ENCODE results near the gene THBS4.

Gene THBS4

DNA sequence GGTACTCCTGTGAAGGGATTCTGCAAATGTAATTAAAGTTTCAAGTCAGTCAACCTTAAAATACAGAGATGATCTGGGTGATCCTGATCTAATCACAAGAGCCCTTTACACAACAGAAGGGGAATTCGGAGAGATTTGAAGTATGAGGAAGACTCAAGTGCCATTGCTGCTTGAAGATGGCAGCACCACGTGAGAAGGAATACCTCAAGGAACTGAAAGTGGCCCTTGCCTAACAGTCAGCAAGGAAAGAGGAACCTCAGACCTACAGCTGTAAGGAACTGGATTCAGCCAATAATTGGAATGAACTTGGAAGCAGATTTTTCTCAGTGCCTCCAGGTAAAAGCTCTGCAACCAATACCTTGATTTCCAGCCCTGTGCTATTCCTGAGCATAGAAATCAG is 87.4 kb downstream of the THBS4 start:
- DNase-seq = no peak

DNA sequence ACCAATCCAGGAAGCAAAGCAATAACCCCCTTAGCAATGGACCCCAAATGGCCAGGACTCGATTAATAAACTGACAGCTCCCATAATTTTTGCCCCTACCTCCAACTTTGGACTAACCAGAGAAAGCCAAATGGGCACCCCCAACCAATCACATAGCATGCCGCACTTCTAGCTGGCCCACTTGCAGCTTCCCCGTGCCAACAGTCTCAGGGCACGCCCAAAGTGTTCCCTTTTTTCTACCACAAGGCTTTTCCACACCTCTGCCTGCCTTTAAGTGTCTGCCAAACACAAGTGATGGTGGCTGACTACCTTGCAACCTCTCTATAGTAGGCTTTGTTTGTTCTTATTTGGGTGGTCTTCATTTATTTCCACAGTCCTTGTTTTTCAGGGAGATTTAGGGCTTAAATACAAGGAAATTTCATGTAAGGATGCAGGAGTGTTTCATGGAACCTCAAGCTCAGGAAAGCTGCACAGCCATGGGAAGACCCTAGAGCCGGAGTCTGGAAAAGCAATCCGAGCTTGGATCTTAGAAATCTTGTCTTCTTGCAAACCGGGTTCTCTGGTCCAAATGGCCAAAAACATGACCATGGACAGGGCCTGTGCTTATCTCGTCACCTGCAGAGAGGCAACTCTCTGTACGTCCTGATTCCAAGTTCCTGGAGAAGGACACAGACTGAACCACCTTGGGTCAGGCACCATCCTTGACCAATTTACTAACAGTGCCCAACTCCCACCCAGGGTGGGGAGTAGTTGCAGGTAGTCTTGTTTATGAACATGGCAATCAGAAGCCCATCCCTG is 89.2 kb downstream of the THBS4 start:
- no peak for DNase-seq

DNA sequence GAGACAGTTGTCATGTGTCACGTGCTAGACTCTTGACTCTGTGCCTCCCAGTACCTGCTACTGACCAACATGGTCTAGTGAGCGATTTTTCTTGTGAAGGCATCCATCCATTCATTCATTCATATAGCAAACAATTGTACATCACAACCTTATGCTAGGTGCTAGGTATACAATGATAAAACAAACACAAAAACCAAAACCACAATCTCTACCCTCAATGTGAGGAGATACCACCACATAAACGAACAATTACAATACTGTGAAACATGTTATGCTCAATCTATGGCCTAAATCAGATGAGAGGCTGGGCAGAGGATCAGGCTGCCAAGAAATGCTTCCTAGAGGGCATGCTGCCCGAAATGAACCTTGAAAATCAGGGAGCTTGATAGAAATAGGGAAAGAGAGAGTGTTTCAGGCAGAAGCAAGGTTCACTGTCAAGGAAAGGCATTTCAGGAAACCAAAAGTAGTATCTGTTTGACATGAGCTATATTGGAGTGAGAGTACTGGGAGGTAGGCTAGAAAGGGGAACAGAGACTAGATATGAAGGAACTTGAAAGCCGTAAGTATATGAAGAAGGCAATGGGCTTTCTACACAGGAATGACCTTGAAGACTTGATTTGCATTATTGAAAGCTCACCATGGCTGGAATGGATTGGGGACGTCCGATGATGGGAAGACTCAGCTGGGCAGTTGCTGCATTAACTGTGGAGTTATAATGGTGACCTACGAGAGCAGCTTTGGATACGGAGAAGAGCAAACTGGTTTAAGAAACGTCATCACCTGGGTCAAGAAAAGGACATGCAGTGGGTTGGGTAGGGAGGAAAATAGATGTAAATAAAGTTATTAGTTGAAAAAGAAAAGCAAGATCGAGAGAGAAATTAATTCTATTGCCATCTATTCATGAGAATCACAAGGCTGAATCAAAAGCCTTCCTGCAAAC is 90.1 kb downstream of the THBS4 start:
- DNase-seq = no peak

DNA sequence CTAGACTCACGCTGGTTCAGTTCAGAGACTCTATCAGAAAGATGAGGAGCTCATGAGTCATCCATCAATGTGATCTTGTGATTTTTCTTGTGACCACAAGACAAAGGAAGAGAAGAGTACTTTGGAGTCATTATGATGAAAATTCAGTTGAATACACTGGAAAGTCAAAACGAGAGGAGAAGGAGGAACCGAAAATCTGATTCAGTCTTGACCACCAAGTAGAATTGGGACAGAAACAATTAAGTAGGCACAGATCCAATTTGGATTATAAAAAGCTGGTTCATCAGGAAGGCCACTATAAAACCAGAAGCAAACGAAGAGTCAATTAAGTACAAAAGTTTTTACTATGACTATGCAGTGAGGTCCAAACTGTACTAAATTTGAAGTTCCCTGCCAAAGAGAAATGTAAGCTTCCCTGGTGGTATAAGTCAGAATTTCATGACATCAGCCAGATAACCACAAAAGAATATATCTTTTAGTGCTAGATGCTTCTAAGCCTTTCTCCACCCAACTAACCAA is 90.9 kb downstream of the THBS4 start:
- peak; percentile 93 for DNase-seq

DNA sequence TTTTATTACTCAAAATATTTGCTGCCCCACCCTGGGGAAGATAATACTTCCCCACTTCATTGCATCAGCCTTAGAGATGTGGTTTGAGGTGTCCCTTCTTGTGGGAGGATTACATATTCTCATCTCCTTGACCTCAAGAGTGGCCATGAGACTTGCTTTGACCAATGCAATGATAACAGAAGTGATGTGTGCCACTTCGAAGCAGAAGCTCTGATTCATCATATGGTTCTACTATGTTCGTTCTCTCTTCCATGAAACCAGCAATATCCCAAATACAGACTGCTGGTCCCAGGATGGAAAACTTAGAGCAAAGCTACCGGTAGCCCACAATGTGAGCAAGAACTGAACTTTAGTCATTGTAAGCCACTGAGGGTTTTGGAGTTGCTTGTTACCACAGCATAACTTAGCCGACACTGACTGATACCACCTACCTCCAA is 92.0 kb downstream of the THBS4 start:
- DNase-seq = no peak

DNA sequence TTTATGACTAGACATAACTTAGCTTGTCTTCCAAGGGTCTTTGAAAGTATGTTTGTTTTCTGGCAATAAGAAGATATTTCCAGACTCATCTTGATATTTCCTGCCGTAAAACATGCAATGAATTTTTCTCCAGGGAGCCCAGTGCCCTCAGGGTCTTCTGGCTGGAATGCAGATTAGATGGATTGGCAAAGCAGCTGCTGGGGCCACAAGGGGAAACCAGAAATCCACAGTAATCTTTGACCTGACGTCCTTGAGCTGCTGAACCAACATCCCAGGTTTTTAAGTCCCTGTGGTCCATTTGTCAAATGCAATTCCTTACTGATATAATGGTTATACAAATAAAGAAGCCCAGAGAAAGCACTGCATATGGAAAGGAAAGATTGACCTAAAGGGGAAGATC is 93.0 kb downstream of the THBS4 start:
- DNase-seq = no peak

DNA sequence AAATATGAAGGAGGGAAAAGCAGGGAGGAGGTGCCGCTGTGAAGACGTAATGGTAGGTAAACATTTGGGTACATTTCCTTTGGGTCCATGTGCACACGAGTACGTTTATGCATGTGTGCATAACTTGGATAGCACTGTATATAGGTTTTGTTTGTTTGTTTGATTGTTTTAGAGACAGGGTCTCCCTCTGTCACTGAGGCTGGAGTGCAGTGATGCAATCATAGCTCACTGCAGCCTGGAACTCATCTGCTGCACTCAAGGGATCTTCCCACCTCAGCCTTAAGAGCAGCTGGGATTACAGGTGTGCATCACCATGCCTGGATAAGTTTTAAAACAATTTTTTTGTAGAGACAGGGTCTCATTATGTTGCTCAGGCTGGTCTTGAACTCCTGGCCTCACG is 94.0 kb downstream of the THBS4 start:
- DNase-seq = no peak
